Measurements from ENCODE around the gene TOX2. TPM values are rescaled to one million over a fixed set of nuclear protein-coding genes. Genes with fewer than 3 reads are reported as not detected.

The TOX2 gene
- total and polyA plus RNA-seq, 2 donors, result 14.5 to 75.8 TPM

GRCh38 chr20:44001667-44002596 is 87.3 kb downstream of the TOX2 start:
- no peak overlapping the region for H3K4me3 ChIP-seq (ENCODE audit: low read length in 2 of 2)
- WGBS, result 82% methylated on average over 6 of the region's 6 CpGs
- H3K27ac ChIP-seq (ENCODE audit: low read depth in 1 of 2, low read length in 1 of 2), result no peak overlapping the region
- H3K9me3 ChIP-seq (ENCODE audit: control insufficient read depth in 2 of 2, insufficient read depth in 1 of 2, low read length in 1 of 2), result no peaks in the 10 kb centered on the region
- peaks cover 3 to 12% of the 10 kb centered on the region in 2 donors for H3K4me1 ChIP-seq (ENCODE audit: control insufficient read depth in 2 of 2, insufficient read depth in 2 of 2, low read length in 2 of 2)
- no peak for DNase-seq (ENCODE audit: low read depth in 6 of 9, low spot score in 9 of 9)
- H3K27me3 ChIP-seq (ENCODE audit: control insufficient read depth in 2 of 2, insufficient read depth in 1 of 2, low read length in 1 of 2), result peaks cover 3 to 4% of the 10 kb centered on the region in 2 donors
- peaks cover 5 to 9% of the 10 kb centered on the region in 2 donors for H3K36me3 ChIP-seq (ENCODE audit: control insufficient read depth in 2 of 2, insufficient read depth in 2 of 2, low read length in 1 of 2)

GRCh38 chr20:44002861-44003260 is 88.2 kb downstream of the TOX2 start:
- Histone ChIP-seq H3K36me3 (ENCODE audit: control insufficient read depth in 2 of 2, insufficient read depth in 2 of 2, low read length in 1 of 2) (peaks cover 5 to 16% of the 10 kb centered on the region in 2 donors), H3K9me3 (ENCODE audit: control insufficient read depth in 2 of 2, insufficient read depth in 1 of 2, low read length in 1 of 2) (no peaks in the 10 kb centered on the region), H3K4me1 (ENCODE audit: control insufficient read depth in 2 of 2, insufficient read depth in 2 of 2, low read length in 2 of 2) (peaks cover 3 to 12% of the 10 kb centered on the region in 2 donors), H3K27me3 (ENCODE audit: control insufficient read depth in 2 of 2, insufficient read depth in 1 of 2, low read length in 1 of 2) (peaks cover 3 to 4% of the 10 kb centered on the region in 2 donors), H3K4me3 (ENCODE audit: low read length in 2 of 2) (no peak overlapping the region), H3K27ac (ENCODE audit: low read depth in 1 of 2, low read length in 1 of 2) (no peak overlapping the region)
- WGBS, result 95% methylated on average over 1 of the region's 1 CpG
- no peak for DNase-seq (ENCODE audit: low read depth in 6 of 9, low spot score in 9 of 9)

- H3K9me3 ChIP-seq (ENCODE audit: control insufficient read depth in 2 of 2, insufficient read depth in 1 of 2, low read length in 1 of 2), result no peaks in the 10 kb centered on the region
- H3K27ac ChIP-seq (ENCODE audit: low read depth in 1 of 2, low read length in 1 of 2), result no peak overlapping the region
- peaks cover 3 to 4% of the 10 kb centered on the region in 2 donors for H3K27me3 ChIP-seq (ENCODE audit: control insufficient read depth in 2 of 2, insufficient read depth in 1 of 2, low read length in 1 of 2)
- peaks cover 3 to 12% of the 10 kb centered on the region in 2 donors for H3K4me1 ChIP-seq (ENCODE audit: control insufficient read depth in 2 of 2, insufficient read depth in 2 of 2, low read length in 2 of 2)
- H3K36me3 ChIP-seq (ENCODE audit: control insufficient read depth in 2 of 2, insufficient read depth in 2 of 2, low read length in 1 of 2), result peaks cover 5 to 16% of the 10 kb centered on the region in 2 donors
- no peak overlapping the region for H3K4me3 ChIP-seq (ENCODE audit: low read length in 2 of 2)
- DNase-seq (ENCODE audit: low read depth in 6 of 9, low spot score in 9 of 9), result no peak
- 88% methylated on average over 5 of the region's 5 CpGs for WGBS
These were observed 89.0 kb downstream of the TOX2 start for GRCh38 chr20:44003609-44004008.

GRCh38 chr20:44004306-44004915 is 89.8 kb downstream of the TOX2 start:
- no peak overlapping the region for H3K27ac ChIP-seq (ENCODE audit: low read depth in 1 of 2, low read length in 1 of 2)
- H3K27me3 ChIP-seq (ENCODE audit: control insufficient read depth in 2 of 2, insufficient read depth in 1 of 2, low read length in 1 of 2), result peaks cover 3 to 4% of the 10 kb centered on the region in 2 donors
- H3K9me3 ChIP-seq (ENCODE audit: control insufficient read depth in 2 of 2, insufficient read depth in 1 of 2, low read length in 1 of 2), result no peaks in the 10 kb centered on the region
- 90% methylated on average over 4 of the region's 4 CpGs for WGBS
- peaks cover 3 to 13% of the 10 kb centered on the region in 2 donors for H3K4me1 ChIP-seq (ENCODE audit: control insufficient read depth in 2 of 2, insufficient read depth in 2 of 2, low read length in 2 of 2)
- H3K36me3 ChIP-seq (ENCODE audit: control insufficient read depth in 2 of 2, insufficient read depth in 2 of 2, low read length in 1 of 2), result peaks cover 5 to 17% of the 10 kb centered on the region in 2 donors
- no peak overlapping the region for H3K4me3 ChIP-seq (ENCODE audit: low read length in 2 of 2)
- DNase-seq (ENCODE audit: low read depth in 6 of 9, low spot score in 9 of 9), result no peak

- Histone ChIP-seq H3K4me1 (ENCODE audit: control insufficient read depth in 2 of 2, insufficient read depth in 2 of 2, low read length in 2 of 2) (peaks cover 3 to 21% of the 10 kb centered on the region in 2 donors), H3K4me3 (ENCODE audit: low read length in 2 of 2) (no peak overlapping the region), H3K27ac (ENCODE audit: low read depth in 1 of 2, low read length in 1 of 2) (no peak overlapping the region), H3K27me3 (ENCODE audit: control insufficient read depth in 2 of 2, insufficient read depth in 1 of 2, low read length in 1 of 2) (peaks cover 0 to 3% of the 10 kb centered on the region in 2 donors), H3K36me3 (ENCODE audit: control insufficient read depth in 2 of 2, insufficient read depth in 2 of 2, low read length in 1 of 2) (peaks cover 5 to 13% of the 10 kb centered on the region in 2 donors), H3K9me3 (ENCODE audit: control insufficient read depth in 2 of 2, insufficient read depth in 1 of 2, low read length in 1 of 2) (no peaks in the 10 kb centered on the region)
- no peak for DNase-seq (ENCODE audit: low read depth in 6 of 9, low spot score in 9 of 9)
- WGBS, result 84% methylated on average over 3 of the region's 3 CpGs
These were observed 91.0 kb downstream of the TOX2 start for GRCh38 chr20:44005661-44006060.

- Histone ChIP-seq H3K27ac (ENCODE audit: low read depth in 1 of 2, low read length in 1 of 2) (no peak overlapping the region), H3K9me3 (ENCODE audit: control insufficient read depth in 2 of 2, insufficient read depth in 1 of 2, low read length in 1 of 2) (no peaks in the 10 kb centered on the region), H3K4me3 (ENCODE audit: low read length in 2 of 2) (no peak overlapping the region), H3K36me3 (ENCODE audit: control insufficient read depth in 2 of 2, insufficient read depth in 2 of 2, low read length in 1 of 2) (peaks cover 5 to 13% of the 10 kb centered on the region in 2 donors), H3K27me3 (ENCODE audit: control insufficient read depth in 2 of 2, insufficient read depth in 1 of 2, low read length in 1 of 2) (peaks cover 0 to 2% of the 10 kb centered on the region in 2 donors), H3K4me1 (ENCODE audit: control insufficient read depth in 2 of 2, insufficient read depth in 2 of 2, low read length in 2 of 2) (peaks cover 4 to 26% of the 10 kb centered on the region in 2 donors)
- WGBS, result 93% methylated on average over 6 of the region's 6 CpGs
- no peak for DNase-seq (ENCODE audit: low read depth in 6 of 9, low spot score in 9 of 9)
These were observed 91.5 kb downstream of the TOX2 start for GRCh38 chr20:44006126-44006525.

- 88% methylated on average over 9 of the region's 9 CpGs for WGBS
- peaks cover 8 to 31% of the 10 kb centered on the region in 2 donors for H3K4me1 ChIP-seq (ENCODE audit: control insufficient read depth in 2 of 2, insufficient read depth in 2 of 2, low read length in 2 of 2)
- no peaks in the 10 kb centered on the region for H3K9me3 ChIP-seq (ENCODE audit: control insufficient read depth in 2 of 2, insufficient read depth in 1 of 2, low read length in 1 of 2)
- H3K27me3 ChIP-seq (ENCODE audit: control insufficient read depth in 2 of 2, insufficient read depth in 1 of 2, low read length in 1 of 2), result no peaks in the 10 kb centered on the region
- H3K4me3 ChIP-seq (ENCODE audit: low read length in 2 of 2), result no peak overlapping the region
- H3K27ac ChIP-seq (ENCODE audit: low read depth in 1 of 2, low read length in 1 of 2), result no peak overlapping the region
- peaks cover 5 to 13% of the 10 kb centered on the region in 2 donors for H3K36me3 ChIP-seq (ENCODE audit: control insufficient read depth in 2 of 2, insufficient read depth in 2 of 2, low read length in 1 of 2)
- DNase-seq (ENCODE audit: low read depth in 6 of 9, low spot score in 9 of 9), result no peak
These were observed 91.9 kb downstream of the TOX2 start for GRCh38 chr20:44006578-44006977.

- no peak overlapping the region for H3K4me3 ChIP-seq (ENCODE audit: low read length in 2 of 2)
- H3K9me3 ChIP-seq (ENCODE audit: control insufficient read depth in 2 of 2, insufficient read depth in 1 of 2, low read length in 1 of 2), result no peaks in the 10 kb centered on the region
- 62% methylated on average over 12 of the region's 12 CpGs for WGBS
- H3K4me1 ChIP-seq (ENCODE audit: control insufficient read depth in 2 of 2, insufficient read depth in 2 of 2, low read length in 2 of 2), result peaks cover 7 to 30% of the 10 kb centered on the region in 2 donors
- H3K27ac ChIP-seq (ENCODE audit: low read depth in 1 of 2, low read length in 1 of 2), result no peak overlapping the region
- no peak for DNase-seq (ENCODE audit: low read depth in 6 of 9, low spot score in 9 of 9)
- peaks cover 5 to 16% of the 10 kb centered on the region in 2 donors for H3K36me3 ChIP-seq (ENCODE audit: control insufficient read depth in 2 of 2, insufficient read depth in 2 of 2, low read length in 1 of 2)
- H3K27me3 ChIP-seq (ENCODE audit: control insufficient read depth in 2 of 2, insufficient read depth in 1 of 2, low read length in 1 of 2), result no peaks in the 10 kb centered on the region
These were observed 94.4 kb downstream of the TOX2 start for GRCh38 chr20:44008806-44009678.
